ENCODE data around the gene LYG1. TPM values are rescaled to one million over a fixed set of nuclear protein-coding genes. Genes with fewer than 3 reads are reported as not detected.

Gene LYG1
- total and polyA plus RNA-seq, 2 of the 13 experiments (the other 11 are each of a cell fraction or from before 2014, with no cell fraction given): 1.00 to 2.9 TPM

DNA sequence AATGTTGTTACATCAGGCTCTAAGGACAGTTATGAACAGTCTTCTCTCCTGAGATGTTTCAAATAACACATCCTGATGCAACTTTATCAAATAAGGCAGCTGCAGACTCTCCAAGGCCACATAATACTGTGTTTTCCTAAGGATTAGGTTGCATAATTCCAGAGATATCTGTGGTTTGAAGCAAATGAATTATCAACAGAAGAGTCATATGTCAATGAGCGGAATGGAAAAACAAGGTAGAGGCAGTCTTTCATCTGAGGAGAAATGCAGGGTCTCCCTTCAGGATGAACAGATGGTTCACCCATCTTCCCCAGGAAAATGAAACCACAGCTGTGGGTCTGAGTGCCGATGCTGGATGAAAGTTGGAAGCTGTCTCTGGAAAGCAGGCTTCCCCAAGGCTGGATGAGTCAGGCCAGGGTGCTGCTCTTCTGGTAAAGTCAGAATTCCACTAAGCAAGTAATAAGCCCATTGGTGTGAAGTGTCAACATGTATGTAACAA is 22.2 kb downstream of the LYG1 start (continued):
- TF ChIP-seq STAG1 (CRISPR knock-in tag; IDR thresholded peaks at IDR 0.05) (no peak; the same call in 1 of the 2 replicates), ZNF224 (CRISPR knock-in tag; IDR thresholded peaks at IDR 0.05) (no peak), HMGA1 (CRISPR knock-in tag; conservative IDR thresholded peaks at IDR 0.05) (no peak), ZNF329 (CRISPR knock-in tag; IDR thresholded peaks at IDR 0.05; ENCODE audit: low read depth) (no peak), MIER2 (CRISPR knock-in tag; IDR thresholded peaks at IDR 0.05) (peak; percentile 88), ZNF136 (CRISPR knock-in tag; IDR thresholded peaks at IDR 0.05; ENCODE audit: low read depth) (no peak), GABPA (IDR thresholded peaks at IDR 0.05; ENCODE audit: low read depth, low read length) (no peak), GABPA (CRISPR knock-in tag; IDR thresholded peaks at IDR 0.05; ENCODE audit: low read depth) (peak; percentile 20; the same call in 1 of the 2 replicates), ZNF703 (CRISPR knock-in tag; IDR thresholded peaks at IDR 0.05; ENCODE audit: borderline replicate concordance) (no peak), SYNCRIP (IDR thresholded peaks at IDR 0.05; ENCODE audit: insufficient read depth, low read depth, low read length) (no peak), RFX3 (CRISPR knock-in tag; IDR thresholded peaks at IDR 0.05) (peak; percentile 33; the same call in 1 of the 2 replicates), ZMAT3 (CRISPR knock-in tag; conservative IDR thresholded peaks at IDR 0.05) (0 out of 2 replicates have a peak, but pooled peaks have one; percentile 20), RFXAP (CRISPR knock-in tag; IDR thresholded peaks at IDR 0.05; ENCODE audit: borderline replicate concordance) (0 out of 2 replicates have a peak, but pooled peaks have one; percentile 15), SALL2 (CRISPR knock-in tag; IDR thresholded peaks at IDR 0.05) (peak; percentile 40; the same call in 1 of the 2 replicates), NFIC (IDR thresholded peaks at IDR 0.05; ENCODE audit: low read length) (peak; percentile 90), PAX8 (CRISPR knock-in tag; IDR thresholded peaks at IDR 0.05; ENCODE audit: borderline replicate concordance) (no peak), ZFP41 (CRISPR knock-in tag; IDR thresholded peaks at IDR 0.05; ENCODE audit: borderline replicate concordance) (no peak), KLF12 (CRISPR knock-in tag; IDR thresholded peaks at IDR 0.05; ENCODE audit: borderline replicate concordance) (no peak), IKZF4 (CRISPR knock-in tag; IDR thresholded peaks at IDR 0.05; ENCODE audit: borderline replicate concordance, low read depth, not compliant biosample characterization) (no peak), SNRNP70 (IDR thresholded peaks at IDR 0.05; ENCODE audit: low read depth, low read length) (no peak), HDAC1 (CRISPR knock-in tag; IDR thresholded peaks at IDR 0.05) (peak; percentile 64)
- TF ChIP-seq, protein P1, sequence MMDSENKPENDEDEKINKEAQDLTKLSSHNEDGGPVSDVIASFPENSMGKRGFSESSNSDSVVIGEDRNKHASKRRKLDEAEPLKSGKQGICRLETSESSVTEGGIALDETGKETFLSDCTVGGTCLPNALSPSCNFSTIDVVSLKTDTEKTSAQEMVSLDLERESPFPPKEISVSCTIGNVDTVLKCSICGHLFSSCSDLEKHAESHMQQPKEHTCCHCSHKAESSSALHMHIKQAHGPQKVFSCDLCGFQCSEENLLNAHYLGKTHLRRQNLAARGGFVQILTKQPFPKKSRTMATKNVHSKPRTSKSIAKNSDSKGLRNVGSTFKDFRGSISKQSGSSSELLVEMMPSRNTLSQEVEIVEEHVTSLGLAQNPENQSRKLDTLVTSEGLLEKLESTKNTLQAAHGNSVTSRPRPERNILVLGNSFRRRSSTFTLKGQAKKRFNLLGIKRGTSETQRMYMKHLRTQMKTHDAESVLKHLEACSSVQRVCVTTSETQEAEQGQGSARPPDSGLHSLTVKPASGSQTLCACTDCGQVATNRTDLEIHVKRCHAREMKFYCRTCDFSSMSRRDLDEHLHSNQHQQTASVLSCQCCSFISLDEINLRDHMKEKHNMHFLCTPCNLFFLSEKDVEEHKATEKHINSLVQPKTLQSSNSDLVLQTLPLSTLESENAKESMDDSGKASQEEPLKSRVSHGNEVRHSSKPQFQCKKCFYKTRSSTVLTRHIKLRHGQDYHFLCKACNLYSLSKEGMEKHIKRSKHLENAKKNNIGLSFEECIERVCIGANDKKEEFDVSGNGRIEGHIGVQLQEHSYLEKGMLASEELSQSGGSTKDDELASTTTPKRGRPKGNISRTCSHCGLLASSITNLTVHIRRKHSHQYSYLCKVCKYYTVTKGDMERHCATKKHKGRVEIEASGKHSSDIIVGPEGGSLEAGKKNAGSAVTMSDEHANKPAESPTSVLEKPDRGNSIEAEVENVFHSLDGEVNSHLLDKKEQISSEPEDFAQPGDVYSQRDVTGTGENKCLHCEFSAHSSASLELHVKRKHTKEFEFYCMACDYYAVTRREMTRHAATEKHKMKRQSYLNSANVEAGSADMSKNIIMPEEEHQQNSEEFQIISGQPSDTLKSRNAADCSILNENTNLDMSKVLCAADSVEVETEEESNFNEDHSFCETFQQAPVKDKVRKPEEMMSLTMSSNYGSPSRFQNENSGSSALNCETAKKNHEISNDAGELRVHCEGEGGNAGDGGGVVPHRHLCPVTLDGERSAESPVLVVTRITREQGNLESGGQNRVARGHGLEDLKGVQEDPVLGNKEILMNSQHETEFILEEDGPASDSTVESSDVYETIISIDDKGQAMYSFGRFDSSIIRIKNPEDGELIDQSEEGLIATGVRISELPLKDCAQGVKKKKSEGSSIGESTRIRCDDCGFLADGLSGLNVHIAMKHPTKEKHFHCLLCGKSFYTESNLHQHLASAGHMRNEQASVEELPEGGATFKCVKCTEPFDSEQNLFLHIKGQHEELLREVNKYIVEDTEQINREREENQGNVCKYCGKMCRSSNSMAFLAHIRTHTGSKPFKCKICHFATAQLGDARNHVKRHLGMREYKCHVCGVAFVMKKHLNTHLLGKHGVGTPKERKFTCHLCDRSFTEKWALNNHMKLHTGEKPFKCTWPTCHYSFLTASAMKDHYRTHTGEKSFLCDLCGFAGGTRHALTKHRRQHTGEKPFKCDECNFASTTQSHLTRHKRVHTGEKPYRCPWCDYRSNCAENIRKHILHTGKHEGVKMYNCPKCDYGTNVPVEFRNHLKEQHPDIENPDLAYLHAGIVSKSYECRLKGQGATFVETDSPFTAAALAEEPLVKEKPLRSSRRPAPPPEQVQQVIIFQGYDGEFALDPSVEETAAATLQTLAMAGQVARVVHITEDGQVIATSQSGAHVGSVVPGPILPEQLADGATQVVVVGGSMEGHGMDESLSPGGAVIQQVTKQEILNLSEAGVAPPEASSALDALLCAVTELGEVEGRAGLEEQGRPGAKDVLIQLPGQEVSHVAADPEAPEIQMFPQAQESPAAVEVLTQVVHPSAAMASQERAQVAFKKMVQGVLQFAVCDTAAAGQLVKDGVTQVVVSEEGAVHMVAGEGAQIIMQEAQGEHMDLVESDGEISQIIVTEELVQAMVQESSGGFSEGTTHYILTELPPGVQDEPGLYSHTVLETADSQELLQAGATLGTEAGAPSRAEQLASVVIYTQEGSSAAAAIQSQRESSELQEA (CRISPR knock-in tag; IDR thresholded peaks at IDR 0.05; ENCODE audit: not compliant biosample characterization): no peak
- TF ChIP-seq, protein P2, sequence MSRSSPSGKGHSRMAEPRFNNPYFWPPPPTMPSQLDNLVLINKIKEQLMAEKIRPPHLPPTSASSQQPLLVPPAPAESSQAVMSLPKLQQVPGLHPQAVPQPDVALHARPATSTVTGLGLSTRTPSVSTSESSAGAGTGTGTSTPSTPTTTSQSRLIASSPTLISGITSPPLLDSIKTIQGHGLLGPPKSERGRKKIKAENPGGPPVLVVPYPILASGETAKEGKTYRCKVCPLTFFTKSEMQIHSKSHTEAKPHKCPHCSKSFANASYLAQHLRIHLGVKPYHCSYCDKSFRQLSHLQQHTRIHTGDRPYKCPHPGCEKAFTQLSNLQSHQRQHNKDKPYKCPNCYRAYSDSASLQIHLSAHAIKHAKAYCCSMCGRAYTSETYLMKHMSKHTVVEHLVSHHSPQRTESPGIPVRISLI (CRISPR knock-in tag; IDR thresholded peaks at IDR 0.05; ENCODE audit: borderline replicate concordance): peak; percentile 51; the same call in 1 of the 2 replicates
